OCI-LY1 (cell line): Measurements from ENCODE around the gene SNX1.

Experiments
- H2AFZ ChIP-seq: fragments of 200-600 bp; sonication (generic), shearing (Covaris generic); 2 replicates; pipeline ENCODE4 v1.6.0; 2014; ENCODE audit warnings: antibody characterized with exemption, mild to moderate bottlenecking, low read length
- H3F3A ChIP-seq: fragments of 200-600 bp; sonication (generic), shearing (Covaris generic); 2 replicates; pipeline ENCODE4 v1.6.0; 2014; ENCODE audit warnings: mild to moderate bottlenecking, antibody characterized with exemption, low read length, moderate library complexity; ENCODE audit not compliant: insufficient read depth
- H3K27ac ChIP-seq: fragments of 200-600 bp; sonication (generic); 2 replicates; pipeline ENCODE4 v1.5.1; 2014; ENCODE audit warnings: low read length, mixed run types, mild to moderate bottlenecking, low read depth; ENCODE audit not compliant: poor library complexity, severe bottlenecking
- H3K27me3 ChIP-seq: fragments of 200-600 bp; sonication (generic); 2 replicates; pipeline ENCODE4 v1.6.0; 2014; ENCODE audit warnings: antibody characterized with exemption, mild to moderate bottlenecking, low read length, moderate library complexity; ENCODE audit not compliant: insufficient read depth
- H3K36me3 ChIP-seq: fragments of 200-600 bp; sonication (generic); 2 replicates; pipeline ENCODE4 v1.6.1; 2014; ENCODE audit warnings: mild to moderate bottlenecking, antibody characterized with exemption, low read length, moderate library complexity, mixed read lengths; ENCODE audit not compliant: insufficient read depth
- H3K4me1 ChIP-seq: fragments of 200-600 bp; sonication (generic); 2 replicates; pipeline ENCODE4 v1.5.1; 2014; ENCODE audit warnings: mild to moderate bottlenecking, low read length, moderate library complexity; ENCODE audit not compliant: insufficient read depth, severe bottlenecking
- H3K4me2 ChIP-seq: fragments of 200-600 bp; sonication (generic), shearing (Covaris generic); 2 replicates; pipeline ENCODE4 v1.6.1; 2014; ENCODE audit warnings: low read length
- H3K4me3 ChIP-seq: fragments of 200-600 bp; sonication (generic); 2 replicates; pipeline ENCODE4 v1.5.1; 2014; ENCODE audit warnings: low read length, low read depth, mild to moderate bottlenecking, mixed read lengths; ENCODE audit not compliant: poor library complexity, severe bottlenecking
- H3K79me2 ChIP-seq: fragments of 200-600 bp; shearing (Covaris generic); 2 replicates; pipeline ENCODE4 v1.6.1; 2016; ENCODE audit warnings: mixed run types, low read length, mixed read lengths; ENCODE audit not compliant: insufficient read depth
- H3K9ac ChIP-seq: fragments of 200-600 bp; sonication (generic), shearing (Covaris generic); 2 replicates; pipeline ENCODE4 v1.6.1; 2014; ENCODE audit warnings: mild to moderate bottlenecking, low read length, mixed read lengths
- H3K9me2 ChIP-seq: fragments of 200-600 bp; sonication (generic), shearing (Covaris generic); 2 replicates; pipeline ENCODE4 v1.6.1; 2014; ENCODE audit warnings: low read depth, mild to moderate bottlenecking, low read length, mixed read lengths
- H3K9me3 ChIP-seq: fragments of 200-600 bp; shearing (Covaris generic); 2 replicates; pipeline ENCODE4 v1.6.1; 2014; ENCODE audit warnings: low read length, mixed read lengths
- H4K20me1 ChIP-seq: fragments of 200-600 bp; sonication (generic), shearing (Covaris generic); 2 replicates; pipeline ENCODE4 v1.6.0; 2016; ENCODE audit warnings: mild to moderate bottlenecking, low read length; ENCODE audit not compliant: insufficient read depth
- CTCF ChIP-seq: fragments of 200-600 bp; sonication (generic), shearing (Covaris generic); IDR thresholded peaks from 2 replicates; pipeline ENCODE4 v1.5.1; 2017; ENCODE audit warnings: mild to moderate bottlenecking, antibody characterized with exemption, low read length, moderate library complexity, mixed read lengths
- EZH2 ChIP-seq: fragments of 200-600 bp; sonication (generic), shearing (Covaris generic); IDR thresholded peaks from 2 replicates; pipeline ENCODE4 v1.8.0; 2017; ENCODE audit warnings: borderline replicate concordance, mixed run types, mild to moderate bottlenecking, antibody characterized with exemption, low read length, moderate library complexity, mixed read lengths

The SNX1 gene

GRCh38 chr15:64146520-64146884, 50.7 kb downstream of the SNX1 start:
- Histone ChIP-seq H3K4me2 (no peak overlapping the region), H3K4me3 (no peak overlapping the region), H3K27me3 (no peaks in the 10 kb centered on the region), H4K20me1 (no peaks in the 10 kb centered on the region), H3K9me2 (no peaks in the 10 kb centered on the region), H3K4me1 (peaks cover 21% of the 10 kb centered on the region), H3K36me3 (peaks cover 12% of the 10 kb centered on the region; the same call in 1 of the 2 replicates), H3K9ac (no peak overlapping the region), H3K9me3 (no peaks in the 10 kb centered on the region), H3K79me2 (no peaks in the 10 kb centered on the region), H3F3A (no peaks in the 10 kb centered on the region), H2AFZ (no peak overlapping the region), H3K27ac (no peak overlapping the region)
- TF ChIP-seq CTCF, result no peak
- TF ChIP-seq EZH2, result no peak

- peaks cover 11% of the 10 kb centered on the region; the same call in 1 of the 2 replicates for H3K36me3 ChIP-seq
- no peaks in the 10 kb centered on the region for H3K27me3 ChIP-seq
- no peak overlapping the region for H3K9ac ChIP-seq
- H3K79me2 ChIP-seq, result no peaks in the 10 kb centered on the region
- no peak overlapping the region for H3K4me3 ChIP-seq
- H3K9me2 ChIP-seq, result no peaks in the 10 kb centered on the region
- no peak overlapping the region for H3K4me2 ChIP-seq
- no peaks in the 10 kb centered on the region for H4K20me1 ChIP-seq
- no peaks in the 10 kb centered on the region for H3F3A ChIP-seq
- H2AFZ ChIP-seq, result no peak overlapping the region
- TF ChIP-seq EZH2 (no peak), CTCF (no peak)
- H3K27ac ChIP-seq, result no peak overlapping the region
- no peaks in the 10 kb centered on the region for H3K9me3 ChIP-seq
- H3K4me1 ChIP-seq, result peaks cover 21% of the 10 kb centered on the region
These were observed 51.3 kb downstream of the SNX1 start for GRCh38 chr15:64146885-64147681.

DNA sequence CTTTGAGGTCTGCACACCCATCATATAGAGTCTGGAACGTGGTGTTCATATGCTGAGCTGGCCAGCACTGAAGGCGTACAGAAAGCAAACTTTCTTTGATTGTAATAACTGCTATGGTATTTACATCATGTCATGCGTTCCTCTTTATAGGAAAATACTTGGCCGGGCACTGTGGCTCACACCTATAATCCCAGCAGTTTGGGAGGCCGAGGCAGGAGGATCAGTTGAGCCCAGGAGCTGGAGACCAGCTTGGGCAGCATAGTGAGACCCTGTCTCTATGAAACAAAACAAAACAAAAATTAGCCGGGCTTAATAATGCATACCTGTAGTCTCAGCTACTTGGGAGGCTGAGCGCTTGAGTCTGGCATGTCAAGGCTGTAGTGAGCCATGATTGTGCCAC, 52.4 kb downstream of the SNX1 start:
- no peaks in the 10 kb centered on the region for H3F3A ChIP-seq
- no peaks in the 10 kb centered on the region for H3K27me3 ChIP-seq
- H3K9me2 ChIP-seq, result no peaks in the 10 kb centered on the region
- no peak for TF ChIP-seq EZH2
- TF ChIP-seq CTCF, result no peak
- H3K9me3 ChIP-seq, result no peaks in the 10 kb centered on the region
- peaks cover 5% of the 10 kb centered on the region; the same call in 1 of the 2 replicates for H3K36me3 ChIP-seq
- H3K79me2 ChIP-seq, result no peaks in the 10 kb centered on the region
- no peak overlapping the region for H3K9ac ChIP-seq
- H3K4me2 ChIP-seq, result no peak overlapping the region
- no peaks in the 10 kb centered on the region for H4K20me1 ChIP-seq
- H3K27ac ChIP-seq, result no peak overlapping the region
- H3K4me1 ChIP-seq, result peaks cover 32% of the 10 kb centered on the region
- no peak overlapping the region for H3K4me3 ChIP-seq
- no peak overlapping the region for H2AFZ ChIP-seq
